Measurements from ENCODE around the gene VPS37C. TPM values are rescaled to one million over a fixed set of nuclear protein-coding genes. Genes with fewer than 3 reads are reported as not detected.

Gene VPS37C
- total and polyA plus RNA-seq, 2 of the 13 experiments (the other 11 are each of a cell fraction or from before 2014, with no cell fraction given): 7.5 to 8.8 TPM

- ChIA-PET CTCF (ENCODE audit: low intra/inter-chr PET ratio, low total read pairs) (no interaction called here), POLR2A (no interaction called here)
- Histone ChIP-seq H2AFZ (ENCODE audit: low read length) (no peak overlapping the region), H3K27me3 (ENCODE audit: control insufficient read depth in 1 of 2, insufficient read depth in 2 of 2, low read length in 2 of 2) (no peaks in the 10 kb centered on the region), H3K9me3 (ENCODE audit: low read length) (no peaks in the 10 kb centered on the region), H3K36me3 (replicated peaks in 1 of 2; ENCODE audit: control insufficient read depth in 1 of 2, insufficient read depth in 2 of 2, low read length in 2 of 2) (peaks cover 2 to 9% of the 10 kb centered on the region in 2 experiments; a peak in 4 of 5 replicates), H4K20me1 (ENCODE audit: insufficient read depth, low read length) (peaks cover 20% of the 10 kb centered on the region; the same call in 1 of the 2 replicates), H3K79me2 (ENCODE audit: insufficient read depth, low read length) (peaks cover 23% of the 10 kb centered on the region), H3K9ac (ENCODE audit: insufficient read depth, low read depth, low read length) (no peak overlapping the region), H3K4me3 (replicated peaks in 1 of 3; ENCODE audit: insufficient read depth in 1 of 3, low read depth in 2 of 3, low read length in 3 of 3) (no peak overlapping the region), H3K4me1 (ENCODE audit: insufficient read depth, low read length) (peaks cover 32% of the 10 kb centered on the region), H3K27ac (ENCODE audit: extremely low read length, insufficient read depth, low read length) (no peak overlapping the region), H3K4me2 (ENCODE audit: low read depth, low read length) (no peak overlapping the region)
- DNase-seq (ENCODE audit: low spot score): no peak
- FAIRE-seq: no peak
- BruUV-seq (replicated peaks): no TSS peak
- intact Hi-C loops (cut with micrococcal nuclease; ENCODE audit: unreplicated experiment) (no loop called here), in situ Hi-C loops (cut with HindIII; ENCODE audit: extremely low pct_ligation_motif_present, low pct_unique_long_range_greater_than_20kb) (no loop called here)
- no peak for TF ChIP-seq JUNB (CRISPR knock-in tag; IDR thresholded peaks at IDR 0.05; ENCODE audit: borderline replicate concordance)
- 99% methylated on average over 8 of the region's 9 CpGs for WGBS (ENCODE audit: low lambda C conversion rate)
- no peak for ATAC-seq
These were observed 14.8 kb downstream of the VPS37C start for GRCh38 chr11:61146416-61146815.

- WGBS (ENCODE audit: low lambda C conversion rate): 79% methylated on average over 14 of the region's 17 CpGs
- BruUV-seq (replicated peaks): no TSS peak
- Histone ChIP-seq H2AFZ (ENCODE audit: low read length) (no peak overlapping the region), H3K27ac (ENCODE audit: extremely low read length, insufficient read depth, low read length) (no peak overlapping the region), H3K4me2 (ENCODE audit: low read depth, low read length) (no peak overlapping the region), H3K9me3 (ENCODE audit: low read length) (no peaks in the 10 kb centered on the region), H4K20me1 (ENCODE audit: insufficient read depth, low read length) (peaks cover 18% of the 10 kb centered on the region; the same call in 1 of the 2 replicates), H3K4me3 (replicated peaks in 1 of 3; ENCODE audit: insufficient read depth in 1 of 3, low read depth in 2 of 3, low read length in 3 of 3) (no peak overlapping the region), H3K4me1 (ENCODE audit: insufficient read depth, low read length) (peaks cover 22% of the 10 kb centered on the region), H3K79me2 (ENCODE audit: insufficient read depth, low read length) (peaks cover 23% of the 10 kb centered on the region), H3K27me3 (ENCODE audit: control insufficient read depth in 1 of 2, insufficient read depth in 2 of 2, low read length in 2 of 2) (no peaks in the 10 kb centered on the region), H3K36me3 (replicated peaks in 1 of 2; ENCODE audit: control insufficient read depth in 1 of 2, insufficient read depth in 2 of 2, low read length in 2 of 2) (peaks cover 2 to 9% of the 10 kb centered on the region in 2 experiments; a peak in 4 of 5 replicates), H3K9ac (ENCODE audit: insufficient read depth, low read depth, low read length) (no peak overlapping the region)
- no peak for DNase-seq (ENCODE audit: low spot score)
- FAIRE-seq: no peak
- CTCF ChIA-PET (ENCODE audit: low intra/inter-chr PET ratio, low total read pairs): no interaction called here
- in situ Hi-C loops (cut with HindIII; ENCODE audit: extremely low pct_ligation_motif_present, low pct_unique_long_range_greater_than_20kb): no loop called here
- POLR2A ChIA-PET: no interaction called here
- ATAC-seq: no peak
- intact Hi-C loops (cut with micrococcal nuclease; ENCODE audit: unreplicated experiment): no loop called here
- TF ChIP-seq, protein P1, sequence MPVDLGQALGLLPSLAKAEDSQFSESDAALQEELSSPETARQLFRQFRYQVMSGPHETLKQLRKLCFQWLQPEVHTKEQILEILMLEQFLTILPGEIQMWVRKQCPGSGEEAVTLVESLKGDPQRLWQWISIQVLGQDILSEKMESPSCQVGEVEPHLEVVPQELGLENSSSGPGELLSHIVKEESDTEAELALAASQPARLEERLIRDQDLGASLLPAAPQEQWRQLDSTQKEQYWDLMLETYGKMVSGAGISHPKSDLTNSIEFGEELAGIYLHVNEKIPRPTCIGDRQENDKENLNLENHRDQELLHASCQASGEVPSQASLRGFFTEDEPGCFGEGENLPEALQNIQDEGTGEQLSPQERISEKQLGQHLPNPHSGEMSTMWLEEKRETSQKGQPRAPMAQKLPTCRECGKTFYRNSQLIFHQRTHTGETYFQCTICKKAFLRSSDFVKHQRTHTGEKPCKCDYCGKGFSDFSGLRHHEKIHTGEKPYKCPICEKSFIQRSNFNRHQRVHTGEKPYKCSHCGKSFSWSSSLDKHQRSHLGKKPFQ (CRISPR knock-in tag; IDR thresholded peaks at IDR 0.05; ENCODE audit: insufficient replicate concordance): no peak
- TF ChIP-seq MYPOP (CRISPR knock-in tag; IDR thresholded peaks at IDR 0.05) (no peak), ZNF619 (CRISPR knock-in tag; IDR thresholded peaks at IDR 0.05) (no peak), RBM39 (IDR thresholded peaks at IDR 0.05; ENCODE audit: low read depth, low read length, poor library complexity, severe bottlenecking) (no peak), ZKSCAN1 (IDR thresholded peaks at IDR 0.05; ENCODE audit: low read length) (no peak), PATZ1 (CRISPR knock-in tag; IDR thresholded peaks at IDR 0.05) (no peak)
These were observed 15.8 kb downstream of the VPS37C start for GRCh38 chr11:61145228-61146005.

Data from HepG2 (cell line).